ENCODE measurements around the gene TARDBP. TPM values are rescaled to one million over a fixed set of nuclear protein-coding genes. Genes with fewer than 3 reads are reported as not detected.

Gene TARDBP
- total and polyA plus RNA-seq, 9 of the 15 experiments (the other 6 are each of a cell fraction or from before 2014, with no cell fraction given): 122 to 515 (median 243) TPM

- TF ChIP-seq, protein P1, sequence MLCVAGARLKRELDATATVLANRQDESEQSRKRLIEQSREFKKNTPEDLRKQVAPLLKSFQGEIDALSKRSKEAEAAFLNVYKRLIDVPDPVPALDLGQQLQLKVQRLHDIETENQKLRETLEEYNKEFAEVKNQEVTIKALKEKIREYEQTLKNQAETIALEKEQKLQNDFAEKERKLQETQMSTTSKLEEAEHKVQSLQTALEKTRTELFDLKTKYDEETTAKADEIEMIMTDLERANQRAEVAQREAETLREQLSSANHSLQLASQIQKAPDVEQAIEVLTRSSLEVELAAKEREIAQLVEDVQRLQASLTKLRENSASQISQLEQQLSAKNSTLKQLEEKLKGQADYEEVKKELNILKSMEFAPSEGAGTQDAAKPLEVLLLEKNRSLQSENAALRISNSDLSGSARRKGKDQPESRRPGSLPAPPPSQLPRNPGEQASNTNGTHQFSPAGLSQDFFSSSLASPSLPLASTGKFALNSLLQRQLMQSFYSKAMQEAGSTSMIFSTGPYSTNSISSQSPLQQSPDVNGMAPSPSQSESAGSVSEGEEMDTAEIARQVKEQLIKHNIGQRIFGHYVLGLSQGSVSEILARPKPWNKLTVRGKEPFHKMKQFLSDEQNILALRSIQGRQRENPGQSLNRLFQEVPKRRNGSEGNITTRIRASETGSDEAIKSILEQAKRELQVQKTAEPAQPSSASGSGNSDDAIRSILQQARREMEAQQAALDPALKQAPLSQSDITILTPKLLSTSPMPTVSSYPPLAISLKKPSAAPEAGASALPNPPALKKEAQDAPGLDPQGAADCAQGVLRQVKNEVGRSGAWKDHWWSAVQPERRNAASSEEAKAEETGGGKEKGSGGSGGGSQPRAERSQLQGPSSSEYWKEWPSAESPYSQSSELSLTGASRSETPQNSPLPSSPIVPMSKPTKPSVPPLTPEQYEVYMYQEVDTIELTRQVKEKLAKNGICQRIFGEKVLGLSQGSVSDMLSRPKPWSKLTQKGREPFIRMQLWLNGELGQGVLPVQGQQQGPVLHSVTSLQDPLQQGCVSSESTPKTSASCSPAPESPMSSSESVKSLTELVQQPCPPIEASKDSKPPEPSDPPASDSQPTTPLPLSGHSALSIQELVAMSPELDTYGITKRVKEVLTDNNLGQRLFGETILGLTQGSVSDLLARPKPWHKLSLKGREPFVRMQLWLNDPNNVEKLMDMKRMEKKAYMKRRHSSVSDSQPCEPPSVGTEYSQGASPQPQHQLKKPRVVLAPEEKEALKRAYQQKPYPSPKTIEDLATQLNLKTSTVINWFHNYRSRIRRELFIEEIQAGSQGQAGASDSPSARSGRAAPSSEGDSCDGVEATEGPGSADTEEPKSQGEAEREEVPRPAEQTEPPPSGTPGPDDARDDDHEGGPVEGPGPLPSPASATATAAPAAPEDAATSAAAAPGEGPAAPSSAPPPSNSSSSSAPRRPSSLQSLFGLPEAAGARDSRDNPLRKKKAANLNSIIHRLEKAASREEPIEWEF (CRISPR knock-in tag; IDR thresholded peaks at IDR 0.05): no peak
- TF ChIP-seq HDAC2 (IDR thresholded peaks at IDR 0.05): no peak
Measured at GRCh38 chr1:10987840-10988417, 24.5 kb upstream of the TARDBP start (continued).

DNA sequence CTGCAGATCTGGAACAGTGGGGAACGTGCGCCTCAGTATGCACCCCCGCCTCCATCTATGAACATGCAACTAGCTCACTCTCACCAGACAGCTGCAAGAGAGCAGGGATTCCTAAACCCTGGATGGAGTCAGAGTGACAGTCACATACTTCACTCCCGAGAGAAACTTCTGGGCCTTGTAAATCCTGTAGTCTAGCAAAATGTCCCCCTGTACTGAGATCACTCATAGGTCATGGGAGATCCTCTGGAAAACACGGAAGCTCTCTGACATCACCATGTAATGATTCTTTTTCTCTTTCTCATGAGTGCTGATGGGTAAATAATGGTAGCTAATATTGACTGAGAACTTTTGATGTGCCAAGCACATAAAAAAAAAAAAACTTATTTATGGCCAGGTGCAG is 23.4 kb upstream of the TARDBP start:
- in situ Hi-C loops (cut with MboI): no loop called here
- FAIRE-seq (no peak), ATAC-seq (no peak), DNase-seq (ENCODE audit: extremely low read depth in 1 of 4, low spot score in 3 of 4) (peak in 1 of 4 experiments; percentile 6)
- ChIA-PET CTCF (ENCODE audit: low intra/inter-chr PET ratio) (no interaction called here), POLR2A (no interaction called here)
- Histone ChIP-seq H4K20me1 (replicated peaks; ENCODE audit: control insufficient read depth, insufficient read depth, low read length) (no peaks in the 10 kb centered on the region; the same call in 1 of the 2 replicates), H3K9me1 (ENCODE audit: control insufficient read depth, insufficient read depth, low read length) (no peaks in the 10 kb centered on the region), H3K9me3 (replicated peaks; ENCODE audit: control insufficient read depth, insufficient read depth, low read depth, low read length) (no peaks in the 10 kb centered on the region), H3K4me3 (no peak overlapping the region), H2AFZ (ENCODE audit: low read depth, low read length) (no peak overlapping the region), H3K79me2 (ENCODE audit: control insufficient read depth, insufficient read depth, low read length) (no peaks in the 10 kb centered on the region), H3K36me3 (ENCODE audit: control insufficient read depth, insufficient read depth, low read length) (no peaks in the 10 kb centered on the region), H3K27ac (ENCODE audit: extremely low read depth, low read depth, low read length) (no peak overlapping the region), H3K9ac (ENCODE audit: insufficient read depth in 1 of 2, low read depth in 2 of 2, low read length in 2 of 2) (no peak overlapping the region), H3K27me3 (ENCODE audit: control insufficient read depth in 2 of 2, insufficient read depth in 2 of 2, low read length in 2 of 2) (peaks cover 44 to 80% of the 10 kb centered on the region in 2 experiments), H3K4me1 (replicated peaks in 1 of 2; ENCODE audit: control insufficient read depth in 2 of 2, insufficient read depth in 2 of 2, low read length in 2 of 2) (no peaks in the 10 kb centered on the region), H3K4me2 (ENCODE audit: insufficient read depth, low read length) (no peak overlapping the region)
- WGBS (ENCODE audit: insufficient coverage, low coverage, missing lambda C conversion rate): 7% methylated on average over 5 of the region's 5 CpGs
- no peak for TF ChIP-seq FOXJ3 (CRISPR knock-in tag; IDR thresholded peaks at IDR 0.05)
- no peak for TF ChIP-seq RBBP5 (IDR thresholded peaks at IDR 0.05; ENCODE audit: borderline replicate concordance, insufficient read depth, low read length, poor library complexity, severe bottlenecking)
- no peak for TF ChIP-seq NR1H2 (CRISPR knock-in tag; IDR thresholded peaks at IDR 0.05)
- no peak for TF ChIP-seq PHF21A (IDR thresholded peaks at IDR 0.05; ENCODE audit: borderline replicate concordance, low read depth)
- no peak for TF ChIP-seq PHTF2 (CRISPR knock-in tag; IDR thresholded peaks at IDR 0.05)
- no peak for TF ChIP-seq CHD2 (IDR thresholded peaks at IDR 0.05; ENCODE audit: low read depth, low read length)
- no peak for TF ChIP-seq ZBTB12 (CRISPR knock-in tag; IDR thresholded peaks at IDR 0.05)
- TF ChIP-seq RBM34 (IDR thresholded peaks at IDR 0.05; ENCODE audit: borderline replicate concordance, insufficient read depth, low read length): no peak
- TF ChIP-seq ARNT (IDR thresholded peaks at IDR 0.05): no peak
- intact Hi-C loops (cut with micrococcal nuclease): no loop called here
- BruUV-seq (replicated peaks): no TSS peak

All from K562 (cell line).